ENCODE measurements around the gene MBD2. TPM values are rescaled to one million over a fixed set of nuclear protein-coding genes. Genes with fewer than 3 reads are reported as not detected.

MBD2 gene
- total RNA-seq, 1 donor from 2014 or later, result 111 TPM

DNA sequence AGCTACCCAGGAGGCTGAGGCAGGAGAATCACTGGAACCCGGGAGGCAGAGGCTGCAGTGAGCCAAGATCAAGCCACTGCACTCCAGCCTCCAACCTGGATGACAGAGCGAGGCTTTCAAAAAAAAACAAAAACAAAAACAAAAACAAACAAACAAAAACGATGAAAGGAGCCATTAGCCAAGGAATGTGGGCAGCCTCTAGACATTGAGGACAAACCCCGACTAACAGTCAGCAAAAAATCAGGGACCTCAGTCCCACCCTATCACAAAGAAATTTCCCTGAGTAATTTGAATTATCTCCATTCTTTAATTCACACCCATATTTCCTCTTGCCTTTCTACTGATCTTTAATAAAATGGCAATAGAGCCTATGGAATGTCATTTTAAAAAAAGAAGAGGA, 75.8 kb downstream of the MBD2 start:
- TF ChIP-seq, protein P1, sequence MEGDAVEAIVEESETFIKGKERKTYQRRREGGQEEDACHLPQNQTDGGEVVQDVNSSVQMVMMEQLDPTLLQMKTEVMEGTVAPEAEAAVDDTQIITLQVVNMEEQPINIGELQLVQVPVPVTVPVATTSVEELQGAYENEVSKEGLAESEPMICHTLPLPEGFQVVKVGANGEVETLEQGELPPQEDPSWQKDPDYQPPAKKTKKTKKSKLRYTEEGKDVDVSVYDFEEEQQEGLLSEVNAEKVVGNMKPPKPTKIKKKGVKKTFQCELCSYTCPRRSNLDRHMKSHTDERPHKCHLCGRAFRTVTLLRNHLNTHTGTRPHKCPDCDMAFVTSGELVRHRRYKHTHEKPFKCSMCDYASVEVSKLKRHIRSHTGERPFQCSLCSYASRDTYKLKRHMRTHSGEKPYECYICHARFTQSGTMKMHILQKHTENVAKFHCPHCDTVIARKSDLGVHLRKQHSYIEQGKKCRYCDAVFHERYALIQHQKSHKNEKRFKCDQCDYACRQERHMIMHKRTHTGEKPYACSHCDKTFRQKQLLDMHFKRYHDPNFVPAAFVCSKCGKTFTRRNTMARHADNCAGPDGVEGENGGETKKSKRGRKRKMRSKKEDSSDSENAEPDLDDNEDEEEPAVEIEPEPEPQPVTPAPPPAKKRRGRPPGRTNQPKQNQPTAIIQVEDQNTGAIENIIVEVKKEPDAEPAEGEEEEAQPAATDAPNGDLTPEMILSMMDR (IDR thresholded peaks at IDR 0.05), result no peak
- Histone ChIP-seq H3K4me1 (peaks cover 0 to 7% of the 10 kb centered on the region in 2 donors), H3K27ac (peak overlapping the region; percentile 69 to 70), H3K4me3 (no peak overlapping the region), H3K27me3 (no peaks in the 10 kb centered on the region), H3K9me3 (no peaks in the 10 kb centered on the region), H3K36me3 (peaks cover 0 to 11% of the 10 kb centered on the region in 2 donors)
- DNase-seq (ENCODE audit: low spot score in 2 of 2), result no peak
- intact Hi-C loops (cut with DNase I), result loop anchor here (2.0 to 10.0 kb wide), 2 partner anchors 76 to 116 kb away; partner anchors contain the start of genes MBD2 and POLI

DNA sequence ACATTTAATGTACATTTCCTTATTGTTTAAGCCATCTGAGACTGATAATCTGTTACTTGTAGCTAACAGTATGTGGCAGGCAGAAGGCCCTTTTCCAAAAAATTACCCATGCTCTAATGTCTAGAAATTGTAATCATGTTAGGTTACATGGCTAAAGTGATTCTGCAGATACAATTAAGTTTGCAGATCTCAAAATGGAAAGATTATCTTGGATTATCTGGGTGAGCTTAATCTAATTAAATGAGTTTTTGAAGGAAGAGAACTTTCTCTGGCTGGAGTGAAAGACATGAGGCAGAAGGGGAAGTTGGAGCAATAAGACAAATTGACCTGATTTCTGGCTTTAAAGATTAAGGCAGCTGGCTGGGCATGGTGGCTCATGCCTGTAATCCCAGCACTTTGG, 76.3 kb downstream of the MBD2 start:
- H3K9me3 ChIP-seq, result peaks cover 0 to 4% of the 10 kb centered on the region in 2 donors
- H3K4me3 ChIP-seq, result no peak overlapping the region
- H3K4me1 ChIP-seq, result peaks cover 0 to 7% of the 10 kb centered on the region in 2 donors
- no peak for DNase-seq (ENCODE audit: low spot score in 2 of 2)
- H3K27ac ChIP-seq, result peak overlapping the region; percentile 69 to 70
- peaks cover 0 to 9% of the 10 kb centered on the region in 2 donors for H3K36me3 ChIP-seq
- no peaks in the 10 kb centered on the region for H3K27me3 ChIP-seq
- intact Hi-C loops (cut with DNase I), result loop anchor here (2.0 to 10.0 kb wide), 2 partner anchors 77 to 117 kb away; partner anchors contain the start of genes MBD2 and POLI
- TF ChIP-seq, protein P1 (IDR thresholded peaks at IDR 0.05), result no peak

DNA sequence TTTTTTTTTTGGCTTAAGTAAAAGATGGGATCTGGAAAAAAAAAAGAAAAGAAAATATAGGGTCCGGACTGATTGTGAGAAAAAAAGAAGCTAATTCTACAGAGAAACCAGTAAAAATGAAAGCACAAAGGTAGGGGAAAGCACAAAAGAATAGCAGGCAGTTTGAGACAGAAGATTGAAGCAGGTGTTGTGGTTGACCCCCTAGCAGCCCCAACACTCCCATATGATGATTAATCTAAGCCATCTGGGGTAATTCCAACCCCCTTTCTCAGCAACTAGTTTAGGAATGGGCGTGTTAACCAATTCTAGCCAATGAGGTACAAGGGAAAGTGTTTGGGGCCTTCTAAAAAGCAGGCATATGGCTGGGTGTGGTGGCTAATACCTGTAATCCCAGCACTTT, 77.0 kb downstream of the MBD2 start:
- DNase-seq (ENCODE audit: low spot score in 2 of 2), result no peak
- Histone ChIP-seq H3K4me1 (peaks cover 0 to 7% of the 10 kb centered on the region in 2 donors), H3K36me3 (peaks cover 0 to 6% of the 10 kb centered on the region in 2 donors), H3K4me3 (no peak overlapping the region), H3K27ac (no peak overlapping the region), H3K27me3 (no peaks in the 10 kb centered on the region), H3K9me3 (peaks cover 0 to 4% of the 10 kb centered on the region in 2 donors)
- TF ChIP-seq, protein P1 (IDR thresholded peaks at IDR 0.05), result no peak
- intact Hi-C loops (cut with DNase I), result loop anchor here (10.0 kb wide), 1 partner anchor 117 kb away; the partner anchor contains the start of gene POLI

DNA sequence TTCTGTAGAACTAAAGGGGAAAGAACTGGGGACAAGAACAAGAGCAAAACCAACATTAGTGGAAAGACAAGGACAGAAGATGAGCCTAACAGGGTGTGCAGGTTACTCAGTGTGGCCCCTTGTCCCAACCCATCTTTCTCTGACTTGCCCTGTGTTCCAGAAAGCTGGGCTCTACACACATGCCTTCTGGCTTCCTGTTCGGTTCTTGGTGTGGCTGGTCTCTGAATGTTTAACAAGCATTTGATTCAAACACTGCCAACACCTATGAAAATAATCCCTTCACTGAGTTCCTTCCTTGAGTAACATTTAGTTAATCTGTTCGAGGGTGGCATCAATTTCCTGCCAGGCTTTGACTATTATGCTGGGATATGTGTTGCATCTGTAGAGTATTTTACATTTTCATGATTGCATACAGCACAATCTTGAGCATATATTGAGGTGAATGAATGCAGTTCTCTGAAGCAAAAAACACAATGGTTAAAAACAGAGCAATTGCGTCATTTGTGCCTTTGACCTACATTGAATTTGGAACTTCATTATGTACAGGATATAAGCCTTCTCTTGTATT, 83.3 kb downstream of the MBD2 start:
- intact Hi-C loops (cut with DNase I), result loop anchor here (10.0 kb wide), 1 partner anchor 124 kb away; the partner anchor contains the start of gene POLI
- H3K36me3 ChIP-seq, result no peaks in the 10 kb centered on the region

DNA sequence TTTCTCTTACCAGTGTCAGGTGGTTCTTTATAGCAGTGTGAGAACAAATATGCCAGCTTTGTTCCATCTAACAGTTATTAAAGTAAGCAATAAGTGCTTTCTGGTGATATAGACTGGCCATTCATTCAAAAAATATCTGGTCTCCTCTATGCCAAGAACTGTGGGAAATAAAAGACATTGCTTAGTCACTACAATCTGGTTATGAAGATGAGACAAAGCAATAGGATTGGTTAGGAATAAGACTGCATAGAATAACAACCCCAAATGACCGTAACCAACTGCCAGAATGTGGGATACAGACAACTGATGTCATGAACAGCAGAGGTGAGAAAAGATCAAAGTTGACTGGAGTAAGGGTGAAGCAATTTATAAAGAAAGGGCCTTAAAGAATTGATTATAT, 83.8 kb downstream of the MBD2 start:
- Histone ChIP-seq H3K36me3 (no peaks in the 10 kb centered on the region), H3K9me3 (peaks cover 0 to 8% of the 10 kb centered on the region in 2 donors), H3K27ac (no peak overlapping the region), H3K27me3 (no peaks in the 10 kb centered on the region), H3K4me3 (no peak overlapping the region), H3K4me1 (no peaks in the 10 kb centered on the region)
- DNase-seq (ENCODE audit: low spot score in 2 of 2), result no peak
- TF ChIP-seq, protein P1 (IDR thresholded peaks at IDR 0.05), result no peak
- intact Hi-C loops (cut with DNase I), result loop anchor here (10.0 kb wide), 1 partner anchor 124 kb away; the partner anchor contains the start of gene POLI

More for the DNA sequence above, 83.3 kb downstream of the MBD2 start:
- Histone ChIP-seq H3K9me3 (peaks cover 0 to 8% of the 10 kb centered on the region in 2 donors), H3K4me3 (no peak overlapping the region), H3K27ac (no peak overlapping the region), H3K27me3 (no peaks in the 10 kb centered on the region), H3K4me1 (no peaks in the 10 kb centered on the region)
- DNase-seq (ENCODE audit: low spot score in 2 of 2), result no peak
- TF ChIP-seq, protein P1 (IDR thresholded peaks at IDR 0.05), result no peak

All from ascending aorta (tissue), 2 donors.